Memory B cell (primary cell): Measurements from ENCODE around the gene USP46.

Experiments
- ATAC-seq: fragments of 150-1000 bp; cut with Tn5 transposase; 2 replicates; pipeline ENCODE4 v1.10.0; 2021; ENCODE audit warnings: low read depth, mild to moderate bottlenecking, moderate library complexity
- DNase-seq, 2 donors: peaks; one replicate each; pipeline ENCODE4 v3.0.0; 2022; ENCODE audit warnings: low spot score in 2 of 2
- H3K27ac Mint-ChIP-seq: one replicate; pipeline ENCODE4 v1.8.0; 2022; ENCODE audit warnings: mild to moderate bottlenecking, moderate library complexity, mixed read lengths
- H3K27me3 Mint-ChIP-seq: one replicate; pipeline ENCODE4 v1.8.0; 2022; ENCODE audit warnings: mixed read lengths
- H3K36me3 Mint-ChIP-seq: one replicate; pipeline ENCODE4 v1.8.0; 2022; ENCODE audit warnings: mild to moderate bottlenecking, mixed read lengths
- H3K4me1 Mint-ChIP-seq: one replicate; pipeline ENCODE4 v1.8.0; 2022; ENCODE audit warnings: mixed read lengths
- H3K4me3 Mint-ChIP-seq: one replicate; pipeline ENCODE4 v1.8.0; 2022; ENCODE audit warnings: mild to moderate bottlenecking, moderate library complexity, mixed read lengths
- H3K9me3 Mint-ChIP-seq: one replicate; pipeline ENCODE4 v1.8.0; 2022; ENCODE audit warnings: mixed read lengths

USP46 gene

GRCh38 chr4:52643785-52644244, 15.3 kb downstream of the USP46 start:
- no peaks in the 10 kb centered on the region for H3K27me3 Mint-ChIP-seq
- H3K4me3 Mint-ChIP-seq, result no peak overlapping the region
- ATAC-seq (no peak), DNase-seq (no peak)
- peaks cover 35% of the 10 kb centered on the region for H3K4me1 Mint-ChIP-seq
- H3K36me3 Mint-ChIP-seq, result no peaks in the 10 kb centered on the region
- H3K9me3 Mint-ChIP-seq, result no peaks in the 10 kb centered on the region
- H3K27ac Mint-ChIP-seq, result no peak overlapping the region

- no peaks in the 10 kb centered on the region for H3K36me3 Mint-ChIP-seq
- DNase-seq (no peak), ATAC-seq (no peak)
- no peak overlapping the region for H3K4me3 Mint-ChIP-seq
- no peak overlapping the region for H3K27ac Mint-ChIP-seq
- no peaks in the 10 kb centered on the region for H3K27me3 Mint-ChIP-seq
- H3K4me1 Mint-ChIP-seq, result peaks cover 38% of the 10 kb centered on the region
- no peaks in the 10 kb centered on the region for H3K9me3 Mint-ChIP-seq
Measured at GRCh38 chr4:52643190-52643589, 15.9 kb downstream of the USP46 start.

- DNase-seq (no peak), ATAC-seq (no peak)
- Mint-ChIP-seq H3K36me3 (no peaks in the 10 kb centered on the region), H3K9me3 (no peaks in the 10 kb centered on the region), H3K27ac (peak overlapping the region; percentile 48), H3K4me1 (peaks cover 42% of the 10 kb centered on the region), H3K4me3 (no peak overlapping the region), H3K27me3 (no peaks in the 10 kb centered on the region)
Measured at GRCh38 chr4:52641854-52642563, 17.1 kb downstream of the USP46 start.

- no peaks in the 10 kb centered on the region for H3K27me3 Mint-ChIP-seq
- H3K27ac Mint-ChIP-seq, result no peak overlapping the region
- H3K4me1 Mint-ChIP-seq, result peaks cover 40% of the 10 kb centered on the region
- no peaks in the 10 kb centered on the region for H3K36me3 Mint-ChIP-seq
- H3K9me3 Mint-ChIP-seq, result no peaks in the 10 kb centered on the region
- DNase-seq, result no peak
- H3K4me3 Mint-ChIP-seq, result no peak overlapping the region
- ATAC-seq, result no peak
Measured at GRCh38 chr4:52640808-52641565, 18.1 kb downstream of the USP46 start.

- DNase-seq (peak in 1 of 2 donors; percentile 19), ATAC-seq (peak; percentile 98)
- Mint-ChIP-seq H3K4me3 (no peak overlapping the region), H3K27ac (peak overlapping the region; percentile 56), H3K9me3 (no peaks in the 10 kb centered on the region), H3K27me3 (no peaks in the 10 kb centered on the region), H3K36me3 (no peaks in the 10 kb centered on the region), H3K4me1 (peaks cover 41% of the 10 kb centered on the region)
Measured at GRCh38 chr4:52638717-52639116, 20.4 kb downstream of the USP46 start.

- Mint-ChIP-seq H3K27ac (peak overlapping the region; percentile 10), H3K9me3 (no peaks in the 10 kb centered on the region), H3K27me3 (no peaks in the 10 kb centered on the region), H3K4me3 (no peak overlapping the region), H3K36me3 (no peaks in the 10 kb centered on the region), H3K4me1 (peaks cover 34% of the 10 kb centered on the region)
- DNase-seq (no peak), ATAC-seq (no peak)
Measured at GRCh38 chr4:52637116-52637515, 22.0 kb downstream of the USP46 start.

- ATAC-seq (no peak), DNase-seq (no peak)
- Mint-ChIP-seq H3K27ac (no peak overlapping the region), H3K4me3 (no peak overlapping the region), H3K4me1 (peaks cover 25% of the 10 kb centered on the region), H3K36me3 (no peaks in the 10 kb centered on the region), H3K27me3 (no peaks in the 10 kb centered on the region), H3K9me3 (no peaks in the 10 kb centered on the region)
Measured at GRCh38 chr4:52635560-52635959, 23.5 kb downstream of the USP46 start.

- H3K4me1 Mint-ChIP-seq, result peaks cover 25% of the 10 kb centered on the region
- no peak overlapping the region for H3K27ac Mint-ChIP-seq
- H3K4me3 Mint-ChIP-seq, result no peak overlapping the region
- no peaks in the 10 kb centered on the region for H3K27me3 Mint-ChIP-seq
- DNase-seq, result no peak
- ATAC-seq, result no peak
- H3K9me3 Mint-ChIP-seq, result no peaks in the 10 kb centered on the region
- H3K36me3 Mint-ChIP-seq, result no peaks in the 10 kb centered on the region
Measured at GRCh38 chr4:52635130-52635529, 24.0 kb downstream of the USP46 start.

GRCh38 chr4:52633846-52634245, 25.3 kb downstream of the USP46 start:
- no peak for DNase-seq
- Mint-ChIP-seq H3K9me3 (no peaks in the 10 kb centered on the region), H3K36me3 (peaks cover 2% of the 10 kb centered on the region), H3K27me3 (no peaks in the 10 kb centered on the region), H3K4me1 (peaks cover 24% of the 10 kb centered on the region), H3K27ac (no peak overlapping the region), H3K4me3 (no peak overlapping the region)
- no peak for ATAC-seq

GRCh38 chr4:52628974-52629373, 30.1 kb downstream of the USP46 start:
- DNase-seq (no peak), ATAC-seq (no peak)
- no peaks in the 10 kb centered on the region for H3K4me1 Mint-ChIP-seq
- H3K27me3 Mint-ChIP-seq, result no peaks in the 10 kb centered on the region
- peaks cover 17% of the 10 kb centered on the region for H3K36me3 Mint-ChIP-seq
- no peak overlapping the region for H3K27ac Mint-ChIP-seq
- H3K4me3 Mint-ChIP-seq, result no peak overlapping the region
- no peaks in the 10 kb centered on the region for H3K9me3 Mint-ChIP-seq

GRCh38 chr4:52628543-52628942, 30.6 kb downstream of the USP46 start:
- Mint-ChIP-seq H3K4me1 (no peaks in the 10 kb centered on the region), H3K4me3 (no peak overlapping the region), H3K36me3 (peaks cover 18% of the 10 kb centered on the region), H3K9me3 (no peaks in the 10 kb centered on the region), H3K27ac (no peak overlapping the region), H3K27me3 (no peaks in the 10 kb centered on the region)
- DNase-seq (no peak), ATAC-seq (no peak)

- no peak for ATAC-seq
- peaks cover 19% of the 10 kb centered on the region for H3K36me3 Mint-ChIP-seq
- DNase-seq, result no peak
- no peak overlapping the region for H3K27ac Mint-ChIP-seq
- H3K4me3 Mint-ChIP-seq, result no peak overlapping the region
- no peaks in the 10 kb centered on the region for H3K27me3 Mint-ChIP-seq
- no peaks in the 10 kb centered on the region for H3K9me3 Mint-ChIP-seq
- H3K4me1 Mint-ChIP-seq, result no peaks in the 10 kb centered on the region
Measured at GRCh38 chr4:52627876-52628275, 31.2 kb downstream of the USP46 start.

- H3K9me3 Mint-ChIP-seq, result no peaks in the 10 kb centered on the region
- no peaks in the 10 kb centered on the region for H3K27me3 Mint-ChIP-seq
- ATAC-seq, result no peak
Measured at GRCh38 chr4:52625216-52625615, 33.9 kb downstream of the USP46 start.

GRCh38 chr4:52622564-52622963, 36.5 kb downstream of the USP46 start:
- peaks cover 21% of the 10 kb centered on the region for H3K36me3 Mint-ChIP-seq
- peaks cover 2% of the 10 kb centered on the region for H3K4me1 Mint-ChIP-seq
- no peak for DNase-seq
- H3K27me3 Mint-ChIP-seq, result no peaks in the 10 kb centered on the region
- no peak overlapping the region for H3K4me3 Mint-ChIP-seq
- H3K27ac Mint-ChIP-seq, result no peak overlapping the region
- no peak for ATAC-seq
- no peaks in the 10 kb centered on the region for H3K9me3 Mint-ChIP-seq

More at GRCh38 chr4:52625216-52625615, 33.9 kb downstream of the USP46 start:
- peaks cover 26% of the 10 kb centered on the region for H3K36me3 Mint-ChIP-seq
- H3K4me3 Mint-ChIP-seq, result no peak overlapping the region
- H3K4me1 Mint-ChIP-seq, result no peaks in the 10 kb centered on the region
- H3K27ac Mint-ChIP-seq, result no peak overlapping the region
- DNase-seq, result no peak
